Hindlimb muscle (tissue), 1 donor: ENCODE measurements around the gene LPXN. TPM values are rescaled to one million over a fixed set of nuclear protein-coding genes. Genes with fewer than 3 reads are reported as not detected.

Experiments used
- DNase-seq: peaks from one replicate; pipeline ENCODE4 v3.0.0-alpha.2; 2013
- polyA plus RNA-seq: library from polyadenylated mRNA; unstranded; fragments of 120-200 nt; gene quantifications from one replicate; pipeline ENCODE4 v1.2.1, GENCODE V29; 2013; ENCODE audit not compliant: insufficient read length

Gene LPXN
- polyA plus RNA-seq, 1 donor, result 5.0 TPM

DNA sequence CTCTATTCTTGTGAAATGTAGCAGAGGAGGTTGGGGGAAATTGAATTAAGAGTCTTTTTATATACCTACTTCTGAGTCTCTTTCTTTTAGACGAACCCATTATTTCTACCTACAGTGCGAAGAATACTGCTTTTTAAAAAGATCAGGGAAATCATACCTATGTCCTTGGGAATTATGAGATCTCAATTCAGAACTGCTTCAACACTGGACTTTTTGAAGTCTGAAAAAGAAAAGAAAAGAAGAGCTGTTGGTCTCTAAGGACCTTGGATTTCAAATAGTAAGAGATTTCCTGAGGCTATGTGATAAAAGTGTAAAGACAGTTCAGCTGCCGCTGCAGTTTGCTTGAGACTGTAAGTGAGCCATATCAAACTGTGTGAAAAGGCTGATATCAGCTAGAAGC lies 64.0 kb downstream of the LPXN start:
- DNase-seq, result no peak

GRCh38 chr11:58509748-58510147 lies 65.9 kb downstream of the LPXN start:
- no peak for DNase-seq

GRCh38 chr11:58508814-58509213 lies 66.8 kb downstream of the LPXN start:
- DNase-seq, result no peak

GRCh38 chr11:58508005-58508404 lies 67.7 kb downstream of the LPXN start, which contains the start of gene OR5B21:
Gene OR5B21 (minus strand): TSS chr11:58508105. CDS start chr11:58508105, 0 bp downstream.
- no peak for DNase-seq

DNA sequence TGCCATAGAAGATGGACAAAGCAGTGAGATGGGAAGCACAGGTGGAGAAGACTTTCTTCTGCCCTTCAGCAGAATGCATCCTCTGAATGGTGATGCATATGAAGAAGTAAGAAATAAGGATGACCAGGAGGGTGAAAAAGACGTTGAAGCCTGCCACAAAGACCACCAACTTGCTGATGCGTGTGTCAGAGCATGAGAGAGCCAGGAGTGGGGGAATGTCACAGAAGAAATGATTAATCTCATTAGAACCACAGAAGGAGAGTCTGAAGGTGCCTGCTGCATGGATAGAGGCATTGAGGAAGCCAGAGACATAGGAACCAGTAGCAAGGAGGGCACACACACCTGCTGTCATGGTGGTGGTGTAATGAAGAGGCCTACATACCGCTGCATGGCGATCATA lies 68.3 kb downstream of the LPXN start:
- DNase-seq, result no peak

- no peak for DNase-seq
These were observed 68.7 kb downstream of the LPXN start for GRCh38 chr11:58506935-58507334.

DNA sequence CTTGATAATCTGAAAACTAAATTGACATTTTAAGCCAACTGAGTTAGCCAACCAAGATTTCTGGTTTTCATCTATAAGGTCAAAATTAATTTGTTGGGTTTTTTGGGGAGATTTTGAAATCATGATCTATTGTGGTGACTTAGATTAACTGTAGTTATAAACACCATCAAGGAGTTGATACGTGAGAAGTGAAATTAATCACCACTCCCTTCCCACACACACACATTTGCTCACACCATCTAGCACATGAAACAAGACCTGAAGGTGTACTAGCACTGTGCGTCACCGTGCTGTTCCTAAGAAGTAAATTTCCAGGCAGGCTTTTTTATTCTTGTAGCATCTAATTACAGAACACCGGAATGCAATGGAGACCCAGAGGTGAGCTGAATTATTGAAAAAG lies 69.8 kb downstream of the LPXN start:
- no peak for DNase-seq

- DNase-seq, result no peak
These were observed 71.4 kb downstream of the LPXN start for GRCh38 chr11:58504232-58504631.

GRCh38 chr11:58503361-58503856 lies 72.2 kb downstream of the LPXN start:
- no peak for DNase-seq

GRCh38 chr11:58502004-58502403 lies 73.7 kb downstream of the LPXN start:
- DNase-seq, result no peak

DNA sequence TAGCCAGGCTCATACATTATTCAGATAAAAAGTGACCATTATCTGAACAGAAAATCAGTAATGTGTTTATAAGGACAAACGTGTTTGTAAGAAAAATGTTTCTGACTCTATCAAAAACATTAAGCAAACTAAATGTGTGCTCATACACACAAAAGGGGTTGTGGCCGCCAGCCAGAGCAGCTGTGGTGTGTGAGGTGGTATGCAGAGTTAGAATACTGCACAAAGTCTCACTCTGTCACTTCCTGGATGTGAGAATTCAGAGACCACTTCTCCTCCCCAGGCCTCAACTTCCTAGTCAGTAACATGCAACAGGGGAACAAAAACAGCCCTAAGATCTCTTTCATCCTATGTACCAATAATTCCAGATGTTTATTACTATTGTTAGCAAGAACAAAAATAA lies 77.2 kb downstream of the LPXN start:
- DNase-seq, result no peak

- no peak for DNase-seq
These were observed 77.7 kb downstream of the LPXN start for GRCh38 chr11:58497951-58498350.

DNA sequence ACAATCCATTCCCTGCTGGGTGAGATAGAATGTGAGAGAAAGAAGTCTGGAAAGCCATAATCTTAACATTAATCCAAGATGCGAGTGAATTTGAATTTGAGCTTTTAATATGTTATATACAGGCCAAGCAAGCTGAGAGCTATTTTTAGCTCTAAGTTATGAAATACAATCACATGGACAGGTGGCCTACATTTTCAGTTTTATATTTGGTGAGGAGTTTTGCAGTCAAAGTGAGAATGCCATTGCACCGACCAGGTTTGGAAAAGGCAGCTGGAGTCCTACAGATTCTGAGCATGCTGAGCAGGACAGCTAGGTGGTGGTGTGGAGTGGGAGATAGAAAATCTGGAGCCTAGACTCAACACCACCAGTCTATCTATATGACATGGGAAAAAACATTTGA lies 79.8 kb downstream of the LPXN start:
- DNase-seq, result no peak

- no peak for DNase-seq
These were observed 81.6 kb downstream of the LPXN start for GRCh38 chr11:58494101-58494500.

DNA sequence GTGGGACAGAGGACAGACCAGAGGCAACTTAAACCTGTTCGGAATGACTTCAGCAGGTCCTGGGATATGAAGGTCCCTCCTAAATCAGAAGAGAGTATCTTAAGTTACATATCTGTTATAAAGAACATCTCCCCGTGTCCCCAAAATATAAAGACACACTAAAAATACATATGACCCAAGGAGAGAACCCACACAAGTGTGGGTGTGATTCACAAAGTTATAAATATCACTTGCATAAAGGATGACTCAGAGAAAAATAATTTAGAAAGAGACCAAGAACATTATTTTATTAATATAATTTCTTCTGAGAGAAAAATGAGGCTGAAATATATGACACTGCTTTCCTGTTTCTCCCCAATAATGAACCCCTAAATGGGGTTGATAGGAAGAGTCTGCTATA lies 82.0 kb downstream of the LPXN start:
- DNase-seq, result no peak

GRCh38 chr11:58490827-58491226 lies 84.8 kb downstream of the LPXN start:
- no peak for DNase-seq

GRCh38 chr11:58487170-58487569 lies 88.5 kb downstream of the LPXN start:
- DNase-seq, result no peak

DNA sequence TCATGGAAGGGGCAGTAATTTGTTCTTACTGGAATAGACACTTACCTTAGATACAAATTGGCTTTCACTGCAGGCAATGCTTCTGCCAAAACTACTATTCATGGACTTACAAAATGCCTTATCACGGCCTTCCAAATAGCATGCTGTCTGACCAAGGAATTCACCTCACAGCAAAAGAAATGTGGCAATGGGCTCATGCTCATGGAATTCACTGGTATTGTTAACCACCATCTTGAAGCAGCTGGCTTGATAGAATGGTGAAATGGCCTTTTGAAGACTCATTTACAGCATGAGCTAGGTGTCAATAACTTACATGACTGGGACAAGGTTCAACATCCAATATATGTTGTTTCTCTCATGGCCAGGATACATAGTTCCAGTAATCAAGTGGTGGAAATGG lies 89.7 kb downstream of the LPXN start:
- no peak for DNase-seq

Other genes starting within 250 kb of the LPXN start
- gene OR5B17, start 216.8 kb downstream of the LPXN start, polyA plus RNA-seq, result not detected
- gene OR5B3, start 169.0 kb downstream of the LPXN start, polyA plus RNA-seq, result not detected
- gene OR5B2, start 147.7 kb downstream of the LPXN start, polyA plus RNA-seq, result not detected
- gene OR5B12, start 133.6 kb downstream of the LPXN start, polyA plus RNA-seq, result not detected
- not detected for gene OR5B21, start 67.8 kb downstream of the LPXN start, polyA plus RNA-seq
- 37.7 TPM for gene ZFP91, start 3.2 kb upstream of the LPXN start, polyA plus RNA-seq
- gene CNTF, start 46.8 kb upstream of the LPXN start, polyA plus RNA-seq, result 0.61 TPM
- not detected for gene GLYAT, start 156.1 kb upstream of the LPXN start, polyA plus RNA-seq